ENCODE data around the gene ETFDH.
"Not testable (repeated sequence)": the region's sequence is repeated elsewhere in the genome, so short reads cannot be mapped to it uniquely, and the experiment has no call there.

ETFDH gene

DNA sequence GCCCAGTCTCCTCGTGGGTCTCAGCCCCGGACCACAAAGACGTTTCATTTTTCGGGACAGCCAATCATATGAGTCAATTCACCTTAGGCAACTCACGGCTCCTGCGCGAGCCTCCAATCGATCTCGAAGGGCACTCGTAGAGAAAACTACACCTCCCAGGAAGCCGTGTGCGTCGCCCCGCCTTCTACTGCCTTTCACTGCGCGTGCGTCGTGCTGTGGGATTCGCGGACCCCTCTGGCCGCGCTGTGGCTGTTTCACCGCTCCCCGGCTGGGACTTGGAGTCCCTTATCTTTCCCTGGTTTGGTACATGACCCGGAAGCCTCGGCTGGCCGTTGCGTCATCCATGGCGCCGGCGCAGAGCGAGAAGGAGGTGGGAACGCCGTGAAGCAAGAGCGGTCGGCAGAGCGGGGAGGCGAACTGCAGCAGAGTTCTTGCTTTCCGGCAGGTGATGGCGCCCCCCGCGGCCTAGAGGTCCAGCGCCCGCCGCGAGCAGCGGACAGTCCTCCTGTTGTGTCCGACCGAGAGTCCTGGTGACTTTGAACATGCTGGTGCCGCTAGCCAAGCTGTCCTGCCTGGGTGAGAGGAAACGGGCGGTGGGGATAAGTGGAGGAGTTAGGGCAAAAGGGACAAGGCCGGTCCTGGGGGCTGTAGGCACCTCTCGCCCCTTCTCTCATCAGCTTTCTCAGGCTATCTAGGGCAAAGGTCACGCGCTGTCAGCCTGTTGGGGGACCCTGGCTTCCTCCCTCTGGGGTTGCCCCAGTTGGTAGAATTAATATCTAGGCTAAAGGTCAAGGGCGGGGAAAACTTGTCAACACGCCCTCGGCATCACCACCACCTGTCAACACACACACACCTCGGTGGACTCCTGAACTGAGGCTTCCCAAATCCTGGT, at the start of gene ETFDH:
Gene ETFDH, plus strand, starts transcription at position 382 of the 892 bp plus-strand sequence. Its CDS starts 161 bp downstream, at position 543.
- peak; percentile 97 for DNase-seq (ENCODE audit: low spot score)

DNA sequence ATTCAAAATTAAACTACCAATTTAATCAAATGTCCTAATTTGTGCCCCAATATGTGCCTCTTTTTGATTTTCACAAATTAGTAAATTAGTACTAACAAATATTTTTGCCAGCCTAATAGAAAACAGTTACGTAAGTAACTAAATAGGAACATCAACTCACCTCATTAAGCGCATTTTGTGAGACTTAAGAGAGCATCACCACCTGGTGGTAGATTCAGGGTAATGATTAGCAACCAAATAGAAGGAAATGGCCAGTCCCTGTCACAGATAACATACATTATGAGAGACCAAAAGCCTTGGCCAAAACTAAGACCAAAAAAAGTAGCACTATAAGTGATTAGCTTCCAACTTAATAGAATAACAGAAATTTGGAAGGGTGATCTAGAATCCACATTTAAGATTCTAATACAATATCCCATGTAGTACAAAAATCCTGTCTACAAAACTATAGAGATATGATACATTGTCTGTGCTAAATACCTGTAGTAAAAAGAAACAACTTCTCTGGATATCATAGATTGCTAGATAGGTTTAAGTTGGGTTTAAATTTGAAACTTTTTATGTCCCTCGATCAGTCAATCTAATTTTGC, 47.1 kb upstream of the ETFDH start:
- peak; percentile 62 for DNase-seq (ENCODE audit: low spot score)

DNA sequence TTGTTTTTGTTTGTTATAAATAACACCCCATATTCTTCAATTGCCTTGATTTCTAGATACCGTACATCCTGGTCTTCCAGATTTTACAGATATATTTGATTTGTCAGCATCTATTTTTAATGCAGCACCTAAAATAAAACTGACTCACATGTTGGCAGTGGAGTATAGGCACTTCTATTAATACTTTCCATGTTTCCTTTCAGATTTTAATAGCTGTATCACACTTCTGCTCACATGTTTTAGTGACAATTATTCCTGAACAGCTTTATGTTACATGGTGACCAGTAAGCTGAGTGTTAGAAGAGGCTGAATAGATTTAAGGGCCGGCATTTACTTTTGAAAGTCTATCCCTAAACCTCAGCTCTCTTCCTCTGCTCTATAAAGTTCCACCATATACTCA, 46.6 kb upstream of the ETFDH start:
- DNase-seq (ENCODE audit: low spot score): no peak

DNA sequence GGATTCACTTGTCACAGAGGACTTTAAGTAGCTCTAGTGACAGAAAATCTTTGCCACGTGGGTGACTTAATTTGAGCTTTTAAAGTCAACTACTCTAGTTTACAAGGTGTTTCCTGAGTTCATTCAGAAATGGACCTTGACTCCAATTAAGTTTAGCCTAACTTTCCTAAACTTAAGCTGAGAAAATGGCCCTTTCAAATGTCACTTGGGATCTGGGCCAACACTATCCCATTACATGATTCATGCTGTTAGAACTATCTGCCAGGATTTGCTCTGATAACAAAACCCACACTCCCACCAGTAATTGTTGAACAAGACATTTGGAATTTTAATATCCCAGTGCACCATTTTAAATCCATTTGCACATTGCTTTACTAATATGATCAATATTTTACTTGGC, 41.2 kb upstream of the ETFDH start:
- DNase-seq (ENCODE audit: low spot score): no peak

DNA sequence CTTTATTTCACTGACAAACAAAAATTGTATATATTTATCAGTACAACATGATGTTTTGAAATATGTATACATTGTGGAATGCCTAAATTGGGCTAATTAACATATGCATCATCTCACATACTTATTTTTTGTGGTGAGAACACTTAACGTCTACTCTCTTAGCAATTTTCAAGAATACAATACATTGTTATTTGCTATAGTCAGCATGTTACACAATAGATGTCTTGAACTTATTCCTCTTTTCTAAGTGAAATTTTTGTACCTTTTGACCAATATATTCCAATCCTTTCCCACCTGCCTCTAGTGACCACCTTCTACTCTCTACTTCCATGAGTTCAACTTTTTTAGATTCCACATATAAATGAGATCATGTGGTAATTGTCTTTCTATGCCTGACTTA, 35.5 kb upstream of the ETFDH start:
- DNase-seq (ENCODE audit: low spot score): no peak

DNA sequence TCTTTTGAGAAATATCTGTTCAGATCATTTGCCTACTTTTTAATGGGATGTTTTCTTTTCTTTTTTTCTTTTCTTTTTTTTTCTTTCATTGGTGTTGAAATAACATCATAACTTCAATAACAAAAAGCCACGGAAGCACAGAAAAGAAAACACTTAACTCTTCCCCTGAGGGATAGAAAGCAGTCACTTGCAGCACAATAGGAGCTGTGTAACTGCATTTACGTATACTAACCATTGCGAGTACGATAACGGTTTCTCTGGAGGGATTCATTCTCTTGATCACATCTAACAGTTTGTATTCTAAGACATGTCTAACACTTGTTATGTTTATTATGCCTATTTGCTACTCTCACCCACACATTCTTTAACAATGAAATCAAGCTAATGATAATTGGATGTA, 27.7 kb upstream of the ETFDH start:
- DNase-seq (ENCODE audit: low spot score): no peak

DNA sequence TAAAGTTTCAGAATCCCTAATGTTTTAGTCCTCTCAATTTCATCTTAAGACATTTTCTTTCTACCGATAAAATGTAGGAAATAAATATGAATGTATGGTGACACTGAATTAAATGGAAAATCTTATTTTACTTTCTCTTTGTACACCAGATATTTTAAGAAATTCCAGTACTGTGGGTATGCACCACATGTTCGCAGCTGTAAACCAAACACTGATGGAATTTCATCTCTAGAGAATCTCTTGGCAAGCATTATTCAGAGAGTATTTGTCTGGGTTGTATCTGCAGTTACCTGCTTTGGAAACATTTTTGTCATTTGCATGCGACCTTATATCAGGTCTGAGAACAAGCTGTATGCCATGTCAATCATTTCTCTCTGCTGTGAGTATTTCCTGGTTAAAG, 27.3 kb upstream of the ETFDH start:
- no peak for DNase-seq (ENCODE audit: low spot score)

DNA sequence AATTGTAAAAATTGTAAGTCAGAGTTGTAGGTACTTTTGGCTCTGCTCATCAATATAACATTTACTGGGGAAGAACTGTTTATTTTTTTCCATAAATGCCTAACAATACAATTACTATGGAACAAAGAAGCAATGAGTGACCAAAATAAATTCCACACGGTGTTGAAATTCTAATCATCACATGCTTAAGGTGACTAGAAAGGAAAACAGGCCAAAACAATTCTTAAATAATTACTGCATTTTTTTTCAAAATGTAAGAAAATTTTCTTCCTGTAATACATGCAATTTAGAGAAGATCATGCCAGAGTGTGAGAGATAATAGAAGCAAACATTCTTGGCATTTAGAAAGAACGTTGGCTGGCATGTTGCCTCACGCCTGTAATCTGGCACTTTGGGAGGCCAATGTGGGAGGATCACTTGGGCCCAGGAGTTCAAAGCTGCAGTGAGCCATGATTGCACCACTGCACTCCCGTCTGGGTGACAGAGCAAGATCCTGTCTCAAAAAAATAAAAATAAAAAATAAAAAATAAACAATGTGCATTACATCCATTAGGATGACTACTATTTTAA, 22.9 kb upstream of the ETFDH start:
- DNase-seq (ENCODE audit: low spot score): no peak

DNA sequence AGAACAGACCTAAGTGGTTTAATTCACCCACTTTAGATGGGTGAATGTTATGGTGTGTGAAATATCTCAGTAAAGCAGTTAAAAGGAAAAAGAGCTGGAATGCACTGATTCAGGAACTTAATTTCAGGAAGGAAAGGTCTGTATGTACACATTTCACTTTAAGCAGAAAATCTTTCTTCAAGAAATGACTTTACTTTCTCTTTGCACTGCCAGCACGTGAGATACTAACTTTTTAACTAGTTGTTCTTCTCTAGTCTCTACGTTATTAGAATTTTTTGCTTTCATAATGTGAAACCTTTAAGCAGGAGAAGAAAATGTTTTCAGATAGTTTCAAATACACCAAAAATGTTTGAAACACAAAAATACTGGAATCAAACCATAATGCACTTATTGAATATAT, 19.2 kb upstream of the ETFDH start:
- no peak for DNase-seq (ENCODE audit: low spot score)

DNA sequence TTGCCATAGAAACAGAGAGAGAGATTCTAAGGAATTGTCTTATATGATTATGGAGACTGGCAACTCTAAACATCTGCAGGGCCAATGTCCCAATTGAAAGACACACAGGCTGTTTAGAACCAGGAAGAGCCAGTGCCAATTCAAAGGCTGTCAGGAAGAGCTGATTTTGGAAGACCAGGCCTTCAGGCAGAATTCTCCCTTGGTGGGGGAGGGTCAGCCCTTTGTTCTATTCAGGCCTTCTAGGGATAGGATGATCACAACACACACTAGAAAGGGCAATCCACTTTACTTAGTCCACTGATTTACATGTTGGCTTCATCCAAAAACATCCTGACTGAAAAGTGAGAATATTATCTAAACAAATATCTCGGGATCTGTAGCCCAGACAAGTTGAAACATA, 15.7 kb upstream of the ETFDH start:
- no peak for DNase-seq (ENCODE audit: low spot score)

DNA sequence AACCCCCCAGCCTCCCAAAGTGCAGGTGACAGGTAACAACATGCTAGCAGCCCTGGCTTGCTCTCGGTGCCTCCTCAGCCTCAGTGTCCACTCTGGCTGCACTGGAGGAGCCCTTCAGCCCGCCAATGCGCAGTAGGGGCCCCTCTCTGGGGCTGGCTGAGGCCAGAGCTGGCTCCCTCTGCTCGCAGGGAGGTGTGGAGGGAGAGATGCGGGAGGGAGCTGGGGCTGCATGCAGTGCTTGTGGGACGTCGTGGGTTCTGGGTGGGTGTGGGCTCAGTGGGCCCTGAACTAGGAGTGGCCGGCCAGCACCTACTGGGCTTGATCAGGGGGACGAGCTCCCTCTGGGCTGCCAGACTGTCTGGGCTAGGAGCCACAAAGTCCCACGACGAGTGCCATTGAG, 14.8 kb upstream of the ETFDH start:
- no peak for DNase-seq (ENCODE audit: low spot score)

DNA sequence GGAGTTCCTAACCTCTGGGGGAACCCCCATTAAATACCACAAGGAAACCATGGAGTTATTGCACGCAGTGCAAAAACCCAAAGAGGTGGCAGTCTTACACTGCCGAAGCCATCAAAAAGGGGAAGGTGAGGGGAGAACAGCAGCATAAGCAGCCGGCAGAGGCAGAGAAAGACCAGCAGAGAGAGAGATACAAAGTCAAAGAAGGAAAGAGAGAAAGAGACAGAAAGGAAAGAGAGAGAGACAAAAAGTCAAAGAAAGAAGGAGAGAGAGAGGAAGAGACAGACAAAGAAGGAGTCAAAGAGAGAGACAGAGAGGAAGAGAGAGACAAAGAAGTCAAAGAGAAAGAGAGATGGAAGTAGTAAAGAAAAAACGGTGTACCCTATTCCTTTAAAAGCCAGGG, 8.8 kb upstream of the ETFDH start:
- not testable (repeated sequence) for DNase-seq (ENCODE audit: low spot score)

DNA sequence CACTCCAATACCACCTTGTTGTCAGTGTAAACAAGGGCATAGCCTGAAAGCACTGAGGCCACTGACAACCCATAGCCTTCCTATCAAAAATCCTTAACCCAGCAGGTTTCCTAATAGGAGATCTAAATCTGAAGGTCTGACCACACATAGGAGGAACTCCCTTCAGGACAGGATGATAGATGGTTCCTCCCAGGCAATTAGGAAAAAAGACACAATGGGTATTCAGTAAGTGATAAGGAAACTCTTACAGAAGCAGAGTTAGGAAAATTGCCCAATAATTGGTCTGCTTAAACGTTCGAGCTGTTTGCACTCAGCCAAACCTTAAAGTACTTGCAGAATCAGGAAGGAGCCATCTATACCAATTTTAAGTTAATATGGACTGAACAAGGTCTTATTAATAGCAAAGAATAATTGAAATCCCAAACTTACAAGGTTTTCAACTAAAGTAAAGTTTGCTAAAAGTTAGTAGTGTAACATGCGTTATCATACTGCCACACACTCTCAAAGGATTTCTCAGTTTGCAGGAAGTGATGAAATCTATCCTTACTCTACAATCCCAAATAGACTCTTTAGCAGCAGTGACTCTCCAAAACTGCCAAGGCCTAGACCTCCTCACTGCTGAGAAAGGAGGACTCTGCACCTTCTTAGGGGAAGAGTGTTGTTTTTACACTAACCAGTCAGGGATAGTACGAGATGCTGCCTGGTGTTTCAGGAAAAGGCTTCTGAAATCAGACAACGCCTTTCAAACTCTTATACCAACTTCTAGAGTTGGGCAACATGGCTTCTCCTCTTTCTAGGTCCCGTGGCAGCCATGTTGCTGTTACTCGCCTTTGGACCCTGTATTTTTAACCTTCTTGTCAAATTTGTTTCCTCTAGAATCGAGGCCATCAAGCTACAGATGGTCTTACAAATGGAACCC, 8.1 kb upstream of the ETFDH start:
- not testable (repeated sequence) for DNase-seq (ENCODE audit: low spot score)

DNA sequence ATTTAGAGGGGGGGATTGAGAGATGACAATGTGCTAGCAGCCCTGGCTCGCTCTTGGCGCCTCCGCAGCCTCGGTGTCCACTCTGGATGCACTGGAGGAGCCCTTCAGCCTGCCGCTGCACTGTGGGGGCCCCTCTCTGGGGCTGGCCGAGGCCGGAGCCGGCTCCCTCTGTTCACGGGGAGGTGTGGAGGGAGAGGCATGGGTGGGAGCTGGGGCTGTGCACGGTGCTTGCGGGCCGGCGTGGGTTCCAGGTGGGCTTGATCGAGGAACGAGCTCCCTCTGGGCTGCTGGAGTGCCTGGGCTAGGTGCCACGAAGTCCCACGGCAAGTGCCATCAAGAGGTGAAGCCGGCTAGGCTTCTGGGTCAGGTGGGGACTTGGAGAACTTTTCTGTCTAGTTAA, 7.3 kb upstream of the ETFDH start:
- no peak for DNase-seq (ENCODE audit: low spot score)

DNA sequence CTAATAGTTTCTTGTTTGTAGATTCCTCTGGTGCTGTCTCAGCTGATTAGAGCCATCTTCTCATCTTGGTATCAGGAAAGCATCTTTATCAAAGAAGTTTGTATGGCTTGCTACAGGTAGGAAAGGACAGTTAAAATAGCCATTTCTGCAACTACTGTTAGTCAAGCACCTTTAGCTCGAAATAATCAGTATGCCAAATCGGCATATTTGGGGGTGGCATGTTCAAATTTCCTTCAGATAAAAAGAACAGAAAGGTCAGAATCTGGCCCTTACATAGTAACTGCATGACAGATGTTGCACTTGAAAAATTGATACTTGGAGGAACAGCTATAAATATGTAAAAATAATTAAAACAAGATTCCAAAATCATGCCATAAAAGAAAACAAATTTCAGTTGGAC, 5.2 kb upstream of the ETFDH start:
- DNase-seq (ENCODE audit: low spot score): no peak

DNA sequence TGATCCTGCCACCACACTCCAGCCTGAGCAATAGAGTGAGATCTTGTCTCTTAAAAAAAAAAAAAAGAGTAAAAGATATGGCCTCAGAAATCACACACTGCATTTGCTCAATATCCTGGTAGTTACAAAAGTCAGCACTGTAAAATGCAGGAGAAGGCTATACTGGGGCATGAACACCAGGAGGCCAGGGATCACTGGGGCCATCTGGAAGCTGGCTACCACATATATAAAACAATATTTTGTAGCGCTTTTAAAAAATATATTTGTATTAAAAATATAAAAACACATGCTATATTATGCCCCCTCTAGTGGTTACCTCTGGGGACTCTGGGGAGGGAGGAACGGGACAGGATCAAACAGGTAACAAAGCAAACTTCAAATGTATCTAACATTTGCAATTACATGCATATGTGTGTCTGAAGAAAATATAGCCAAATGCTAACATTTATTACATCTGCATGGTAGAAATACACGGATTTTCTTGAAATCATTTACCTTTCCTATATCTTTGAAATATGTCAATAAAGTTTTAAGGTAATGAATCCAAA, 4.4 kb upstream of the ETFDH start:
- peak; percentile 17 for DNase-seq (ENCODE audit: low spot score)

DNA sequence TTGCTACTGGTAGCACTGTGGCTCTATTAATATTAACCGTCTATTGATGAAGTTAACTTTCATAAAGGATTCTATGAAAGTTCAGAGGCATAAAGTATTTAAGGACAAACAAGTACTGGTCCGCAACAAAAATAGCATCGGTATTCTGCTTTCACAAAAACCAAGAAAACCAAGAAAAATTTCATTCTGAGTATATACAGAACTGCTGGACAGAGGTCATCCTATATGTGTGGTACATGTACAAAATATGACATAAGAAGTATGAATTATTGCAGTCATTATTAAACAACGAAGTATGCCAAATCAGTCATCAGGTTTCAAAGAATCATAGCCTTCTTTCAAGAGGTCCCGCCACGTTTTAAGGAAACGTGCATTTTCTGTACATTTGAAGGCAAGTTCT, 2.8 kb upstream of the ETFDH start:
- DNase-seq (ENCODE audit: low spot score): no peak

DNA sequence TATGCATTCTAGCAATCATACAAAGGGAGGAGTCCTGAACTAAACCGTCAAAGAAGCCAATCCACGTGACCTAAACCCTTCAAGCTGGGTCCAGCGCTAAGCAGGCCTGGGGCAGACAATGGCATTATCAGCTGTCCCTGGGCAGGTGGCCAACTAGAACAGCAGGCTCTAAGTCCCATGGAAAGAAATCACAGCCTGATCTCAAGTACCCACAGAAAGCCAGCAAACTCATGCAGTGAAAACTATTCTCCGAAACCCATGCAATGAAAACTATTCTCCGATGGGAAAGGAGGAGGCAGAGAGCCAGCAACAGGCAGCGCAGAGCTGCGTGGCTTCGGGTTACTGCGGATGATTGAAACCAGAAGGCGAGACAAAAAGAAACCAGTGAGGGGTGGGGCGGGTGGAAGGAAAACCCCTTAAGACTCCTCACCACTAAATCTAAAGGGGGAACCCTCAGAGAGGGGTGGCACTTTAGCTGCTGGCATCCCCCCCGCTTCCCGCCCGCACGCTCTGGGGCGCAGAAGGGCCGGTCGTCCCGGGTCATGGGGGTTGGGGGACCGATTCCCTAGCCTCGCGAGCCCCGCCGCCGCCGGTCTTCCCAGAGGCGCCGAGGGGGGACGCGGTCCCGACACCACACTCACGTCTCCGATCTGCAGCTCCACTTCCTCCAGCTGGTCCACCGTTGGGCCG, 976 bp upstream of the ETFDH start:
- peak; percentile 48 for DNase-seq (ENCODE audit: low spot score)

DNA sequence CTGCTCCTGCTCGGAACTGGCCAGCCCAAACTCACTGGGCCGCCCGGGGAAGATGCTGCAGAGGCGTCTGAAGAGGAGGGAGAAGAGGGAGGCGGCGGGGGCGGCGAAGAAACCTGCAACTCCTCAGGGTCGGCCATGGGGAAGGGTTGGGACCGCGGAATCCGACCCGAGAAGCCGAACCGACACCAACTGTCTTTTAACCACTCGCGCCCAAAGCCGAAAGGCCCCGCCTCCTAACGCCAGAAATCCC, 506 bp upstream of the ETFDH start, which contains the start of gene C4orf46:
Gene C4orf46, minus strand, starts transcription at position 223 of the 250 bp plus-strand sequence. Its CDS starts 86 bp downstream, at position 137.
- no peak for DNase-seq (ENCODE audit: low spot score)

DNA sequence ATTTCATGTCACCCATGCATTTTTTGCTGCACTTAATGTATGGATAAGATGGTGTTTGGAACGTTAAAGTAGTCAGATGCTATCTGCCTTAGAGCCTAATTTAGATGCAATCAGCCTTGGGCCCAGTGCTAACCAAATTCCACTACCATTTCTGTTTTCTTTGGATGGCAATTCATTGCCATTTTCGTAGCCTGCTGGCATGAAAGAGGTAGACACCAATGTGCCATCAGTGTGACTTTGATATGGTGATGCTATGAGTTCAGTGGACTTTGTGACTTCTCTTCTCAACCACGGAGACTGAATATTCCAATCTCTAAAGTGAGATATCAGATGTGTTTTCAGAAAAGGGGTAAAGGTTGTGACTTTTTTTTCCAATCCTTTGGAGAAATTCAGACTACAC, 1.5 kb downstream of the ETFDH start:
- DNase-seq (ENCODE audit: low spot score): no peak

DNA sequence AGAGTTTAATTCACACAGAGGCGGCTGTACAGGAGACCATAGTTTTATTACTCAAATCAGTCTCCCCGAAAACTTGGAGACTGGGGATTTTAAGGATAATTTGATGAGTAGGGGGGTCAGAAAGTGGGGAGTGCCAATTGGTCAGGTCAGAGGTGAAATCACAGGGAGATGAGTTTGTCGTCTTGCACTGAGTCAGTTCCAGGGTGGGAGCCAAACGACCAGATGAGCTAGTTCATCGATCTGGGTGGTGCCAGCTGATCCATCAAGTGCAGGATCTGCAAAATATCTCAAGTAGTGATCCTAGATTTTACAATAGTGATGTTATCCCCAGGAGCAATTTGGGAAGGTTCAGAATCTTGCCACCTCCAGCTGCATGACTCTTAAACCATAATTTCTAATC, 4.0 kb downstream of the ETFDH start:
- no peak for DNase-seq (ENCODE audit: low spot score)

DNA sequence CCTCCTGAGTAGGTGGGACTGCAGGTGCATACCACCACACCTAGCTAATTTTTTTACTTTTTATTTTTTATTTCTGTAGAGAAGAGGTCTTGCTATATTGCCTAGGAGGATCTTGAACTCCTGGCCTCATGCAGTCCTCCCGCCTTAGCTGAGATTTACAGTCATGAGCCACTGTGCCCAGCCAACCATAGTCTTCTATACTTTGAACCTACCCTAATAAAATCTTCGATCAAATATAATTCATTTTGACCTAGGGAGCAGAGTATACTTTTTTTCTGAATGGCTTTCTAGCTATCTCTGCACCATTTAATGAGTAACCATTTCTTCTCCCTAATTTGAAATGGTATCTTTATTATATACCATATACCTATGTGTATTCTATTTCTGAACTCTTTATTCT, 6.7 kb downstream of the ETFDH start:
- DNase-seq (ENCODE audit: low spot score): no peak
